A673 (cell line): ENCODE data around the gene RIPOR3.

Source experiments
- CTCF ChIP-seq: fragments of 300-800, 200-600 bp; sonication (generic); conservative IDR thresholded peaks from 2 replicates; pipeline ENCODE4 v1.5.1; 2017; ENCODE audit warnings: low read depth, mild to moderate bottlenecking, antibody characterized with exemption, low read length, moderate library complexity, mixed read lengths
- EZH2 ChIP-seq: fragments of 200-600 bp; sonication (generic); IDR thresholded peaks from 2 replicates; pipeline ENCODE4 v1.6.1; 2017; ENCODE audit warnings: borderline replicate concordance, low read depth, mild to moderate bottlenecking, mixed read lengths, antibody characterized with exemption, low read length; ENCODE audit not compliant: poor library complexity, severe bottlenecking

DNA sequence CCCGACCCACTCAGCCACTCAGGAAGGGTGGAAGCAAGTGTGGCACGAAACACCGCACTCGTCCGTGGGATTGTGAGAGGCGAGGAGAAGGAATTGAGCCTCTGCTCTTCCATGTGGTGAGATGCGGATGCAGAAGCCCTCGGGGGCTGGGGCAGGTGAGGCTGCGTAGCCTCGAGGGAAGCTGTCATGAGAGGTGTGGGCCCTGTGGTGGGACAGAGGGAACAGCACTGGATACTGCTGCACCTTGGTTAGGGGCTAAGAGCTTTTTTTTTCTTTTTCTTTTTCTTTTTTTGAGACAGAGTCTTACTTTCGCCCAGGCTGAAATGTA, 94.7 kb downstream of the RIPOR3 start:
- TF ChIP-seq CTCF (no peak), EZH2 (no peak)
